ENCODE data around the gene PDPK1. TPM values are rescaled to one million over a fixed set of nuclear protein-coding genes. Genes with fewer than 3 reads are reported as not detected.

The PDPK1 gene
- total and polyA plus RNA-seq, 2 of the 4 experiments (the other 2 are of a cell fraction), result 10.6 to 27.3 TPM

GRCh38 chr16:2511128-2511800, 26.6 kb upstream of the PDPK1 start:
- Histone ChIP-seq H3K4me2 (ENCODE audit: low read depth, low read length) (peak overlapping the region; percentile 43), H2BK5ac (ENCODE audit: low read depth, low read length, poor library complexity, severe bottlenecking) (no peak overlapping the region), H4K20me1 (ENCODE audit: insufficient read depth, low read length) (peaks cover 19% of the 10 kb centered on the region), H3K4ac (ENCODE audit: low read depth, low read length) (peak overlapping the region; percentile 11; the same call in 1 of the 2 replicates), H3K9ac (ENCODE audit: low read depth, low read length) (peak overlapping the region; percentile 2; the same call in 1 of the 2 replicates), H3K4me1 (ENCODE audit: control insufficient read depth, insufficient read depth, low read length) (peaks cover 12% of the 10 kb centered on the region), H3K56ac (ENCODE audit: extremely low read depth, insufficient read depth, low read length) (no peak overlapping the region), H4K5ac (ENCODE audit: low read depth, low read length) (peak overlapping the region; percentile 75), H3K9me1 (ENCODE audit: insufficient read depth, low read length) (peaks cover 10% of the 10 kb centered on the region), H4K91ac (ENCODE audit: insufficient read depth, low read depth, low read length) (no peak overlapping the region), H3K36me3 (ENCODE audit: control insufficient read depth, insufficient read depth, low read length) (no peaks in the 10 kb centered on the region), H3K14ac (replicated peaks; ENCODE audit: low read depth, low read length) (peak overlapping the region; percentile 43; the same call in 1 of the 2 replicates), H2AFZ (replicated peaks; ENCODE audit: low read length, poor library complexity) (peak overlapping the region; percentile 79), H3K4me3 (ENCODE audit: insufficient read depth, low read depth, low read length) (no peak overlapping the region), H3K18ac (ENCODE audit: low read depth, low read length) (peak overlapping the region; percentile 58; the same call in 1 of the 2 replicates), H3K9me3 (ENCODE audit: control insufficient read depth, insufficient read depth, low read length) (no peaks in the 10 kb centered on the region), H3K27ac (ENCODE audit: insufficient read depth, low read length) (no peak overlapping the region), H2BK120ac (ENCODE audit: low read depth, low read length) (no peak overlapping the region), H2BK15ac (ENCODE audit: low read depth, low read length) (no peak overlapping the region), H3K79me1 (ENCODE audit: low read depth in 1 of 2, low read length in 2 of 2) (peaks cover 0 to 26% of the 10 kb centered on the region in 2 experiments; a peak in 2 of 4 replicates), H2AK5ac (ENCODE audit: low read depth, low read length) (peak overlapping the region; percentile 31; the same call in 1 of the 2 replicates), H3K23ac (ENCODE audit: low read depth, low read length) (peak overlapping the region; percentile 36; the same call in 1 of the 2 replicates), H3K27me3 (ENCODE audit: control insufficient read depth, insufficient read depth, low read length) (no peaks in the 10 kb centered on the region), H4K8ac (ENCODE audit: low read depth in 2 of 2, low read length in 2 of 2) (peak overlapping the region; percentile 63 to 69), H2BK20ac (ENCODE audit: low read depth, low read length) (no peak overlapping the region; the same call in 1 of the 2 replicates), H2AK9ac (replicated peaks; ENCODE audit: low read depth, low read length, poor library complexity) (peak overlapping the region; percentile 75)
- ChIA-PET POLR2A (ENCODE audit: unreplicated experiment) (interaction anchor here (0.5 kb wide), 1 partner anchor 355 kb away, joined by 3 read pairs; no protein-coding TSS in a partner anchor), CTCF (no interaction called here)
- 43% methylated on average over 8 of the region's 24 CpGs; no CpG with 5 or more reads in 1 of the 2 experiments for WGBS, 2 experiments (ENCODE audit: extremely low coverage in 2 of 2, insufficient read length in 1 of 2)
- intact Hi-C loops (cut with micrococcal nuclease) (no loop called here), in situ Hi-C loops (cut with MboI; ENCODE audit: low sequenced_read_pairs) (no loop called here), dilution Hi-C loops (cut with HindIII; ENCODE audit: low sequenced_read_pairs, unreplicated experiment) (no loop called here)
- ATAC-seq (ENCODE audit: low read depth), result peak; percentile 12
- BruUV-seq (replicated peaks), result no TSS peak
- TF ChIP-seq RFX5 (IDR thresholded peaks at IDR 0.05; ENCODE audit: low read depth, low read length) (no peak), MAZ (IDR thresholded peaks at IDR 0.05; ENCODE audit: borderline replicate concordance, low read depth, low read length) (peak; percentile 85)
- peak; percentile 71 for DNase-seq

Measured in IMR-90 (cell line).